Stimulated activated naive CD4-positive, alpha-beta T cell (primary cell): ENCODE results near the gene SIGLEC10.
"Not testable (repeated sequence)": the region's sequence is repeated elsewhere in the genome, so short reads cannot be mapped to it uniquely, and the experiment has no call there.

Experiments used
- DNase-seq, 6 experiments: peaks; one replicate each; lab custom pipeline; 2025; lab: John Stamatoyannopoulos, UW

Gene SIGLEC10

DNA sequence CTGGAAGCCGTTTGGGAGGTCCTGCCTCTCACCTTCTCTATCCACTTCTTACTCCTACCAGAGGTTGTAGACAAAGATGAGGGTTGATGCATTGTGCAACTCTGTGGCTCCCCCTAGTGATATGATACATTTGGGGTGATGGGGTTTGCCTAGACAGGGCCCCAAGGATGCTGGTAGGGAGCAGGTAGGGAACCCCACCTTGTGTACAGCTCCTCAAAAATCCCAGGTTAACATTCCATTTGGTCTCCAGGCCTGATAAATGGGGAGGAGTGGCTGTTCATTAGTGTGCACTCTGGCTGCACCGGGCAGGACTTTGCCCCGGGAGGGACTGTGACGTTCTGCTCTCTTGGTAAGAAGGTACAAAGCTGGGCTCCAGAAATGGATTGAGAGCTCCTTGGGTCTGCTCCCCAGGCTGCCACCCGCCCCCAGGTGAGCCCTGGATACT, 21.6 kb upstream of the SIGLEC10 start:
- peak in 2 of 6 experiments; percentile 13 to 36 for DNase-seq

DNA sequence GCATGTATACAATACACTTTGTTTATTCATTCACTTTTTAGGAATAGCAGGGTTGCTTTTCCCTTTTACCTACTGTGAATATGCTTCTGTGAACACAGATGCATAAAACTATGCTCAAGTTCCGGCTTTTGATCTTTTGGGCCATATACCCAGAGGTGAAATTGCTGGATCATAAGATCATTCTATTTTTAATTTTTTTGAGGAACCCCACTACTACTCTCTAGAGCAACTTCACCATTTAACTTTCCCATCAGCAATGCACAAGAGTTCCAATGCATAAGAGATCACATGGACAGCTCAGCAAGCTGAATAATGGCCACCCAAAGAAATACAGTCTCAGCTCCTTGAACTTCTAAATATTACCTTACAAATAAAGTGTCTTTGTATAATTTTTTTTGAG, 17.0 kb upstream of the SIGLEC10 start:
- DNase-seq = no peak

DNA sequence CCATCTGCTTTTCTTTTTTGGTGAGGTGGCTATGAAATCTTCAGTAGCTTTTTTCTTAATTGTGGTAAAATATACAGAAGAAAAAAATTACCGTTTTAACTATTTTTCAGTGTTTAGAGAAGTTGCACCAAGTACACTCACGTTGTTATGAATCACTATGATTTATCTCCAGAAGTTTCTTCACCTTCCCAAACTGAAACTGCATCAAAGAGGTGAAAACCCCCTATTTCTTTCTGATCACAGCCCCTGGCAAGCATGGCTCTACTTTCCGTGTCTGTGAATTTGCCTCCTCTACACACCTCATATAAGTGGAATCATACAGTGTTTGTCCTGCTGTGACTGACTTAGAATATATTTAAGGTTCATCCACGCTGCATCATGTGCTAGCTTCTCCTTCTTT, 15.6 kb upstream of the SIGLEC10 start:
- DNase-seq = no peak

DNA sequence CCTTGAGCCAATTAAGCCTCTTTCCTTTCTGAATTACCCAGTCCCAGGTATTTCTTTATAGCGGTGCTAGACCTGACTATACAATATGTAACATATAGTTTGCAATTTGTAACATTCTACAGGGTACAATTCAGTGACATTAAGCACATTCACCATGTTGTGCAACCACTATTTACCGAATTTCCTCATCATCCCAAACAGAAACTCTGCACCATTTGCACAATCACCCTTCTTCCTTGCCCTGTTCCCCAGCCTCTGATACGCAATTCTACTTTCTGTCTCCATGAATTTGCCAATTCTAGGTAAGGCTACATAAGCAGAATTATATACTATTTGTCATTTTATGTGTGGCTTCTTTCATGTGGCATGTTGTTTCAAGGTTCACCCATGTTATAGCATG, 13.7 kb upstream of the SIGLEC10 start:
- DNase-seq = no peak

DNA sequence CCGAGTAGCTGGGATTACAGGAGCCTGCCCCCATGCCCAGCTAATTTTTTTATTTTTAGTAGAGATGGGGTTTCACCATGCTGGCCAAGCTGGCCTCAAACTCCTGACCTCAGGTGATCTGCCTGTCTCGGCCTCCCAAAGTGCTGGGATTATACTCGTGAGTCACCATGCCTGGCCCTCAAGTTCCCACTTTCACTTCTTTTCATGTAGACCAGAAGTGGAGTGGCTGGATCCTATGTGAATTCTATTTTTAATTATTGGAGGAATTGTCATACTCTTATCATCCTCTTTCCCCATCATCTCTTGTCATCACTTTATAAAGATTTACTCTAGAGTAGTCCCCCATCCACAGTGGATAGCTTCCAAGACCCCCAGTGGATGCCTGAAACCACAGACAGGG, 12.8 kb upstream of the SIGLEC10 start:
- no peak for DNase-seq

DNA sequence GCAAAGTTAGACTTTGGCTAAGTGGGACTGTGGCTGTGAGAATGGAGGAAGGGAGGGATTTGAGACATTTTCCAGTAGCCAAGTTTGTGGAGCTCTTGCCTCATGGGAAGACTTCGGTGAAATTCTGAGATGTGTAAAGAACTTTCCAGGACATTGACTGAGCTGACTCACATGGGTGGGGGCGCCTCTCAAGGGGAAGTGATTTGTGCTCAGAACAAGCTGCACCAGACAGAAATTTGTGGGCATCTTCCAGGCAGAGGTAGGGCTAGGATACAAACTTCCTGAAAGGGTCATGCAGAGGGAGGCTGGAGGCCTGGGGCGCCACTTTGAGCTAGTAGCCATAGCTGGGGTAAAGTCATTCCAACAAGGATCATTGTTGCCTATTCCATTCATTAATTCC, 9.8 kb upstream of the SIGLEC10 start:
- DNase-seq = no peak

DNA sequence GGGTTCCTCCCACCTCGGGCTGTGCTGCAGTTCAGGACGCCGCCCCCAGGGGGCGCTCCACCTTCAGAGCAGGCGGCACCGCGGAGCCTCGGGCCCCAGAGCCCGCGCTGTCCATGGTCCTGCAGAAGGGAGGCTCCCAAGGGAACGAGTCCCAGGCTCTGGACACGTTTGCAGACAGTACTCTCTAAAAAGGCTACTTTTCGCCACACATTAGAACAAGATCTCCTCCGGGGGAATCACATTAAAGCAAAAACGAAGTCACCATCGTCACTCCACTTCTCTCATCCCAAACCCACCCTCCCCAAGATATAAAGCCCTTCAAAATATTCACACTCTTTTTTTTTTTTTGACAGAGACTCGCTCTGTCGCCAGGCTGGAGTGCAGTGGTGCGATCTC, 4.6 kb upstream of the SIGLEC10 start:
- peak; percentile 26 to 74 (median 68) for DNase-seq

DNA sequence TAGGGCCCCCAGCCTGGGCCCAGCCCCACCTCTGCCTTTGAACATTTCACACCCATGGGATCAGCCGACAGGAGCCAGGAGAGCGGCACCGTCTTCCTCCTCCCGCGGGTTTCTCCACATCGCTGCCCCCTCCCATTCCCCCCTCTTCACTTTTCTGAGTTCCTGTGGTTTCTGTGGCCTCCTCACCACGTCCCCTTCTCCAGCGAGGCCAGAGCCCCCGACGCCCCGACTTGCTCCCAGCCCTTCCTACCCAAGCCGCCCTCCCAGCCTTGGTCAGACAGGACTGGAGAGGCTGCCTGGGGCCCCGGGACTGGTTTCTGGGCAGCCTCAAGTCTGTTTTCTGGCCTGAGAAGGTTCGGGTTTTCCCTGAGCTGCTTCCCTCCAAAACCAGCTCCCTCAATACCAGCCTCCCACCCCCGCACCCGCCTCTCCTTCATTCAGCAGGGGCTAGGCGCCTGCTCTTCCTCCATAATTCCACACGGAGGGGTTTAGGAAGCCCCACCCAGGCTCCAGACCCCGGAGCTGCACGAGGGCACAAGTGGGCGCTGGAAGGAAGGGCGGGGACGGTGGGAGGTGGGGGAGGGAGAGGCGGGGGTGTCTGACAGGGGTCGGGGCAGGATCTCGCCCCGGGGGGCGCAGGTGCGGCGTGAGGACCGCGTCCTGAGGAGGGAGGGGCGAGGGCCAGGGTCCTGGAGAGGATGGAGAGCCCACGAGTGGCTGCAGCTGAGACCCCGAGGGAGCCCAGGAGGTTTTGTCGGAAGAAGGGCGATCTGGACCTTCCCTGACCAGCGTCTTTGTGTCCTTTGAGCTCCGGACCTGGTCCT, 4.0 kb upstream of the SIGLEC10 start:
- no peak for DNase-seq

DNA sequence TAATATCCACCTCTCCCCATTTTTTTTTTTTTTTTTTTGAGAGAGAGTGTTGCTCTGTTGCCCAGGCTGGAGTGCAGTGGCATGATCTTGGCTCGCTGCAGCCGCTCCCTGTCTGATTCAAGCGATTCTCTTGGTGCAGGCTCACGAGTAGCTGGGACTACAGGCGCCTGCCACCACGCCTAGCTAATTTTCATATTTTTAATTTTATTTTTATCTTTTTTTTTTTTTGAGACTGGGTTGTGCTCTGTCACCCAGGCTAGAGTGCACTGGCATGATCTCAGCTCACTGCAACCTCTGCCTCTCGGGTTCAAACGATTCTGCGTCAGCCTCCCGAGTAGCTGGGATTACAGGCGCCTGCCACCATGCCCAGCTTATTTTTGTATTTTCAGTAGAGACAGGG, 3.1 kb upstream of the SIGLEC10 start:
- not testable (repeated sequence) for DNase-seq

DNA sequence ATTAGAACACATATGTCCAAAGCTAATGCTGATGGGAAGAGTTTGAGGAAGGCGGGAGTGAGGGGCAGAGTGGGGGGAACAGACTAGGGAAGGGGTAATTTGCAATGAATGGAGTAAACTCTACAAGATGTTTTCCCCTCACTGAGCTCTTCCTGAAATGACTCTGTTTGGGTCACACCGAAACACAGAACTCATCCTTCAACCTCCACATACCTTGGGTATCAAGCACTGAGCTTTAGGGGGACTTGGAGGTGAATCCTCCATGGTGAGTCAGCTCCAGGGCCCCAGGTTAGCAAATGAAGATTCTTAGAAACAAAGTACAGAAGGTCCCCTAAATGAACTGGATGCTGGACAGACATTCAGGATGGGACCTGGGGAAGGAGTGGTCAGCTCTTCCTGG, 1.3 kb upstream of the SIGLEC10 start:
- no peak for DNase-seq

DNA sequence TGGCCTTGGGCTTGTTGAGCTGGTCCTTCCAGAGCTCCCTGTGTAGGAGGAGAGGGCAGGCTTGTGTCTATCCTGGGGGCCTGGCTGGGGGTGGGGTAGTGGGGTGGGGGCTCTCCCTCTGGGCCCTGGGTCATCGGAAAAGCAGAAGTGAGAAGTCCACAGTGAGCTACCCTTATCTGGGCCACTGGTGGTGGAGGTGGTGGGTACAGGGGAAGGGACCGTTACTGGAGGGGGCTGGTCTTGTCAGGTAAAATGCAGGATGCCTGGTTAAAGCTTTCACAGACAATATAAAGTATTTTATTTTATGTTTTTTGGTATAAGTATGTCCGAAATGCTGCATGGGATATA, 342 bp upstream of the SIGLEC10 start:
- DNase-seq = no peak

DNA sequence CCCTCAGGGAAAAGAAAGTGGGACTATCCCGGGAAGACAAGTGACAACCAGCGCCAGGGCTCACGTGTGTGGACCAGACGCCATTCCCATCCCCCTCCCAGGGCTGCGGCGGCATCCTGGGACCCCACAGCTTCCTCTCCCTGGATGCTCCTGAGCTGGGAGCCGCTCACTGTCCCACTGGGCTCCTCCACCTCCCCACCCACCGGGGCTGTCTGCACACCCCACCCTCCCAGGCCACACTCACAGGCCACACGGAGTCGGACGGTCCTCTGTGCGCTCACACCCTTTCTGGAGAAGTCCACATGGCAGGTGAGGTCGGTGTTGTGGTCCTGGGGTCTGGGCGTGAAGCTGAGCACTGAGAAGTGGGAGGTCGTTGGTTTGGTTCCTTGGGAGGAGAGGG, 1.0 kb downstream of the SIGLEC10 start:
- DNase-seq = not testable (repeated sequence)

DNA sequence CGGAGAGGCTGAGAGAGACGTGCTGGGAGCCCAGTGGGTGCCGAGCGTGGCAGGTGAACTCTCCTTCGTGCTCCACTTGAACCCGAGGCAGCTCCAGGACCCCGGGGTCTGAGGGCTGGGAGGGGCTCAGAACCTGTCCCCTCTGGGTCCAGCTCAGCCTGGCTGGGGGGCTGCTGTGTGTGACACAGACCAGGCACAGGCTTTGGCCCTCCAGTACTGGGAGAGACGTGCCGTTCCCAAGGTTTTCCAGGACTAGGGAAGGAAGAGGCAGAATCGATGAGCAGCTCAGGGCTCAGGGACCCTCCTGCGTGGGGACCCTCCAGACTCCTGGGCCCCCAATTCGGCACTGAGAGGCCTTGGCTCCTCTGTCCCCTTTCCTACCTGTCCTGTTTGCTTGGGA, 2.3 kb downstream of the SIGLEC10 start:
- no peak for DNase-seq

DNA sequence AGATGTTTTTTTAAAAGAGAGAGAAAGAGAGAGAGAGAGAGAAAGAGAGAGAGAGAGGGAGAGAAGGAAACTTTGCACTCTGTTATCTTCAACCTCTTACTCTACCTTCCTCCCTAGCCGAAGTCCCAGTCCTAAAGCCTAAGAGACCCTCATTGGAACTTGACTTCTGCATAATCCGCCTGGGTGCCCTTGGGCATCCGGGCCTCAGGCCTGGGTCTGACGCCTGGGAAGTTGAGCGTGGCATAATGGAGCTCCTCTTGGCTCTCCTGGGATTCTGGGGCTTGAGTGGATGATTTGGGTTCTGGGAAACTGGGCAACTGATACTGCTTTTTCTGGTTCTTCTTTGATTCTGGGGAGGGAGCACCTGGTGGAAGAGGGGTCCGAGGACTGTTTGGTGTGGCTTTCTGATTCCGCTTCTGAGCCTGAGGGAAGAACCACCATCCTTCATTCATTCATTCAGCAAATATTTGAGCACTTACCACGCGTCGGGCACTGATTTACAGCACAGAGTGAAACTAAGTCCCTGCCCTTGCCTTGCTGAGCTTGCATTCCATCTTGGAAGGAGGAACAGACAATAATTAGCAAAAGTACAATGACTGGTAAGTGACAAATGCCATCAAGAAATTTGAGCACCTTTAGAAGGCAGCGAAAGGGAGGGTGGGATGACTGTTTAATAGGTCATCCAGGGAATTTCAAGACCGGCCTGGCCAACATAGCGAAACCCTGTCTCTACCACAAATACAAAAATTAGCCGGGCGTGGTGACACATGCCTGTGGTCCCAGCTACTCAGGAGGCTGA, 6.3 kb downstream of the SIGLEC10 start:
- no peak for DNase-seq

DNA sequence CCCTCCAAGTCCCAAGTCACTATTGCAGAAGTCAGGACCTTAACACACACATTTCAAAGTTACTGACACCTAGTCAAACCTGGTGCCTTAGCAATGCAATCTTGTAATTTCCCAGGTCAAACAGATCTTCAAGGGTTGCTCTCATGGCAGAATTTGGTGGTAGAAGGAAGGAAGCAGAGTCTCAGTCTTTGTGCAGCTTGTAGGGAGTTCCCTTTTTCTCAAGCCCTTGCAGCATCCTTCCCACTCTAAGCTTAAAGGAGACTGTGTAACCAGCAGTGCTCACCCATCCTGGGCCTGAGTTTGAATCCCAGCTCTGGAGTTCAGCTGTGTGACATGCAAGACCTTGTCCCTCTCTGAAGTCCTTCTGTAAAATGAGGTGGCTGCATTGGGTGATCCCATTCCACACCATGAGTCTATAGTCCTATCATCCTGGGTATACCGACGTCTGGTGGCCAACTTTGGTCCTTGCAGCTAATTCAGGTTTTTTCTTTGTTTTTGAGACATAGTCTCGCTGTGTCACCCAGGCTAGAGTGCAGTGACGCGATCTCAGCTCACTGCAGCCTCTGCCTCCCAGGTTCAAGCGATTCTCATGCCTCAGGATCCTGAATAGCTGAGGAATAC, 9.8 kb downstream of the SIGLEC10 start:
- peak in 1 of 6 experiments; percentile 4 for DNase-seq

DNA sequence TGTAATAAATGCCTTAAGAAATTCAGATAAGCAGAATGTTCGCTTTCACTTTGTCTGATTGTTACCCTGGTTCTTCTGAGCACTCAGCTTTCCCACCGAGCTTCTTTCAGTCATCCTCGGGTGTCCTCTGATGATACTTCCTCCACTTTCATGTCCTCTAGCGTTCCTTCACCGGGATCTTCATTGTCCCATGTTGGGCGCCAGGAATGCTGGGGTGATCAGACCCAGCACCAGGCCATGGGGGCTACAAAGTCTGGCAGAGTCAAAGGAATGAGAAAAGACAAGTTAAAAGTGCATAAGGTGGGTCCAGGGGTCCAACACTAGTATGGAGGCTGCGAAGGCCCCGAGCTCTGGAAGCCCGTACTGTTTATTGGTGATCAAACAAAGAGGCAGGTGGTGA, 15.3 kb downstream of the SIGLEC10 start:
- DNase-seq = no peak

DNA sequence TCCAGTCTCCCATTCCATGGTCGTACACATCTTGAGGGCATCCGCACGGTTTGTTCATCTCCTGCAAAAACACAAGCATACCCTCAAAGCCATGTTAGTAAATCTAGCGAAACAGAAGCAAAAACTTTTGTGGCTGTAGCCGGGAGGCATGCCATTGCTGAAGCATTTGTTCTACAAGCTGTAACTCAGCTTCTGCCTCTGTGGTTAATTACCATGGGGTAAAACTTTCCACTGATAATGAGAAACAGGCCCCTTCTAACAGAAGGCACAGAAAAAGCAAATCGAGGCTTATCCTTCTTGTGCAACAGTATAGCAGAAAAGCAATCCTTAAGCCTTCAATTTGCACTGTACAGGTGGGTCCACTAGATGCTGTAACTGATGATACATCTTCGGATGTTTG, 17.5 kb downstream of the SIGLEC10 start:
- DNase-seq = not testable (repeated sequence)

DNA sequence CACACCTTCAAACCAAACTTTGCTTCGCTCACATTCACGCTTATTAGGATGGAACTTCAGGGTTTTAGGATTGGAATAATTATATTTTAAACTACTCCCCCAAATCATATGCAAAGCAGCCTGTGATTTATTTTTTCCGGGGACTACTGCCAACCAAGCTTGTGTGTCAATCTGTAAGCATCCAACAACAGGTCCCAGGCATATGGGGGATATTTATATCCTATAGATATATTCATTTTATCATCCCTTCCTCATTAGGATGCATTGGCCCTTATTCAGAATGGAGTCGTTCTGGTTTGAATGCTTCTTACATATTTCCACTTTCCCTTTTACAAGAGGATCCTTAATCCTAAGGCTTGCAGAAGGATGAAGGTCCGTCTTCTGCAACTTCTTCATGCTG, 18.2 kb downstream of the SIGLEC10 start:
- no peak for DNase-seq

DNA sequence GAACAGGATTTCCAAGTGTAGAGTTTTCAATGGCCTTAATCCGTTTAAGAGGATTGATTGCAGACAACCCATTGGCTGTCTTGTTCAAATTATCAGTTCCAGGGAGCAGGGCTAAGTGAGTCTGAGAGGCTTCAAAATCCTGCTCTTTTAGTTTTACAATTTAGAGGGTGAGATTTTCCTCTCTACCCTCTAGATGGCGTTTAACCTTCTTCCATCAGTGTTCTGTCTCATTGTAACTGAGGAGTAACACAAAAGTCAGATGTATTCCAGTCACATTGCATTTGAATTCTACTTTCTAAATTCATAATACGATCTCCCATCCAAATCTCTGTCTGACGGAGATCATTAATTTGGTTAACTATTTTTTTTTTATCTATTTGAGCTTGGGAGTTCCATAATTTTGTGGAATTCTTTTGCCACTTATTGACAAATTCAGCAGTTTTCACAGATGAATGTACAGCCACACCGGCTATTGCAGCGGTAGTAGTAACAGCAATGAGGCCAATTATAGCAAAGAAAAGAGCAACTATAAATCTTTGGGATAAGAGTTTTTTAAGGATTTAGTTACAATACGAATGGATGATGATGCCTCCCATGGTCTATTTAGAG, 19.2 kb downstream of the SIGLEC10 start:
- peak in 1 of 6 experiments; percentile 14 for DNase-seq

DNA sequence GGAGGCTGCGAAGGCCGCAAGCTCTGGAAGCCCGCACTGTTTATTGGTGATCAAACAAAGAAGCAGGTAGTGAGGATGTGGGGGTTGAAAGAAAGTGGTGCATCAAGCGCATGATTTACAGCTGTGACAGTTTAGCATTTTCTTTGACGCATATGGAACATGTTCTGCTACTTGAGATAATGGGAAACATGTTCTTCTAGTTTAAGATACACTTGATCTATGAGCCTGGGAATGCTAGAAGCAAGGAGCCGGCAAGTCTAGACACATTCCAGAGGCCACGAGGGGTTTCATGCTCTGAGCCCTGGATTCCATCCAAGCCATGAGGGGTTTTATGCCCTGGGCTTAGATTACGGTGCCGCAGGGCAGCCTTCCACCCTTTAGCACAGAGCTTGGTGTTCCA, 20.0 kb downstream of the SIGLEC10 start:
- not testable (repeated sequence) for DNase-seq

DNA sequence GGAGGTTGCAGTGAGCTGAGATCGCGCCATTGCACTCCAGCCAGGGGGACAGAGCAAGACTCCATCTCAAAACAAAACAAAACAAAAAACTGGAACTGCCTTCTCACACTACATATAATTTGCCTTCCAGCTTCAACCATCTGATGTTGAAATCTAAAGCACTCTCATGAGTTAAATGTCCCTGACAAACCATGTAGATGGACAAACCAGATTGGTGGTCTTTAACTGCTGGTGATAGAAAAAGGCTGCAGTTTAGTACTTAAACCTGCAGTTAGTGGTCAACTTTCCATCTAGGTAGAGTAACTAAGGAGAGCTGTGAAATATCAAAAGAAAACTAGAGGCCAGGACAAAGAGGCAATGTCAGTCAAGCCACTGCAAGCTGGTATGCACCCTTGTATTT, 21.3 kb downstream of the SIGLEC10 start:
- DNase-seq = no peak

DNA sequence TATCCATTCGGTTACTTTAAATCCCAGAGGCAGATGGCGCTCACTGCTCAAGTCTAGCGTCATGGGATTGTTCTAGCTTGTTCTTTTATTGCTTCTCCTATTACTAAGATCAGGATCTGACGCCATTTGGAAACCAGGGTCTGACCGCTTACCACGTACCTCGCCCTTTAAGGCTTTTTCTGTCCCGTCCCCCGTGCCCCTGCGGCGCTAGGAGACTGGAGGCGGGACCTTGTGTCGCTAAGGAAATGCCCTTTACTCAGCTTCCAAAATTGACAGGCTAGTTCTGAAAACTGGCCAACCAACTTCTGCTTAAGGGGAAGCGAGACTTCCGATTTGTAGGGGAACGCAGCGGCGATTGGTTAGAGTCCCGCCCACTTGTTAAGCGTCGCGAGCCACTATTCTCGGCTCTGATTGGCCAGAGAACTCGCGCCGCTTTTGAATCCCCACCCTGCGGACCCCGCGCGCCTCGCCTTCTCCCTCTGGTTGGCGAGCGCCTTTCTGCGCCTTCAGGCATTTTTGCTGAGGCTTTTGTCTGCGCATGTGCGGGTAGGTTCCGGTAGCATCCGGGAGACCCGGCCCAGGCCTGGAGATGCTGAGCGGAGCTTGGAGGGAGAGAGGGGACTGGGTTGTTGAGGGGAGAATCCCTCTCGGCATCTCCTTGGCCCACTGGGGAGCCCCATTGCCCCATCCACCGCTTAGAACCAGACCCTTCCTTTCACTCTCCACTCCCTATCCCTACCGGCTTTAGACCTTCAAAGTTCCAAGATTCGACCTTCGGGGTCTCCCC, 23.2 kb downstream of the SIGLEC10 start:
- peak; percentile 70 to 88 (median 86) for DNase-seq
